Measurements from ENCODE around the gene C1QB. TPM values are rescaled to one million over a fixed set of nuclear protein-coding genes. Genes with fewer than 3 reads are reported as not detected.

Gene C1QB
- total and polyA plus RNA-seq, 9 of the 15 experiments (the other 6 are each of a cell fraction or from before 2014, with no cell fraction given), result 0.55 TPM; not detected in 8

DNA sequence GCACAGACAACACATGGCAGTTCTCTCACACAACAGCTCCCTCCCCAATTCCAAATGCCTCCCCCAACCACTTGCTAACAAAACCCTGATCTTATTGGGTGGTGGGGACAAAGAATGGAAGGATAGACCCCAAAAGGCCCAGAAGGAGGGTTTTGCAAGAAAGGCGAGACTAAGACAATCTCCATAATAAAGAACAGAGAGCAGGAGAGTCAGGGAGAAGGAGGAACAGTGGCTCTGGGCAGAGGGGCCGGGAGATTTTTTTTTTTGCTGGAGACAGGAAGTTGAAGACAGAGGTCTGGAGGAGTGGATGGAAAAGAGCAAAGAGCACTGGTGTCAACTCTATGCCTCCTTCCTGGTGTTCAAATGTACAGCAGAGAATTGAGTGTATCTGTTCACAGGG is 23.1 kb upstream of the C1QB start (continued):
- TF ChIP-seq CTBP1 (IDR thresholded peaks at IDR 0.05; ENCODE audit: borderline replicate concordance), result no peak
- TF ChIP-seq, protein P1, sequence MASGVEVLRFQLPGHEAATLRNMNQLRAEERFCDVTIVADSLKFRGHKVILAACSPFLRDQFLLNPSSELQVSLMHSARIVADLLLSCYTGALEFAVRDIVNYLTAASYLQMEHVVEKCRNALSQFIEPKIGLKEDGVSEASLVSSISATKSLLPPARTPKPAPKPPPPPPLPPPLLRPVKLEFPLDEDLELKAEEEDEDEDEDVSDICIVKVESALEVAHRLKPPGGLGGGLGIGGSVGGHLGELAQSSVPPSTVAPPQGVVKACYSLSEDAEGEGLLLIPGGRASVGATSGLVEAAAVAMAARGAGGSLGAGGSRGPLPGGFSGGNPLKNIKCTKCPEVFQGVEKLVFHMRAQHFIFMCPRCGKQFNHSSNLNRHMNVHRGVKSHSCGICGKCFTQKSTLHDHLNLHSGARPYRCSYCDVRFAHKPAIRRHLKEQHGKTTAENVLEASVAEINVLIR (CRISPR knock-in tag; IDR thresholded peaks at IDR 0.05), result no peak
- TF ChIP-seq, protein P2, sequence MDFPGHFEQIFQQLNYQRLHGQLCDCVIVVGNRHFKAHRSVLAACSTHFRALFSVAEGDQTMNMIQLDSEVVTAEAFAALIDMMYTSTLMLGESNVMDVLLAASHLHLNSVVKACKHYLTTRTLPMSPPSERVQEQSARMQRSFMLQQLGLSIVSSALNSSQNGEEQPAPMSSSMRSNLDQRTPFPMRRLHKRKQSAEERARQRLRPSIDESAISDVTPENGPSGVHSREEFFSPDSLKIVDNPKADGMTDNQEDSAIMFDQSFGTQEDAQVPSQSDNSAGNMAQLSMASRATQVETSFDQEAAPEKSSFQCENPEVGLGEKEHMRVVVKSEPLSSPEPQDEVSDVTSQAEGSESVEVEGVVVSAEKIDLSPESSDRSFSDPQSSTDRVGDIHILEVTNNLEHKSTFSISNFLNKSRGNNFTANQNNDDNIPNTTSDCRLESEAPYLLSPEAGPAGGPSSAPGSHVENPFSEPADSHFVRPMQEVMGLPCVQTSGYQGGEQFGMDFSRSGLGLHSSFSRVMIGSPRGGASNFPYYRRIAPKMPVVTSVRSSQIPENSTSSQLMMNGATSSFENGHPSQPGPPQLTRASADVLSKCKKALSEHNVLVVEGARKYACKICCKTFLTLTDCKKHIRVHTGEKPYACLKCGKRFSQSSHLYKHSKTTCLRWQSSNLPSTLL (IDR thresholded peaks at IDR 0.05), result no peak
- TF ChIP-seq, protein P3, sequence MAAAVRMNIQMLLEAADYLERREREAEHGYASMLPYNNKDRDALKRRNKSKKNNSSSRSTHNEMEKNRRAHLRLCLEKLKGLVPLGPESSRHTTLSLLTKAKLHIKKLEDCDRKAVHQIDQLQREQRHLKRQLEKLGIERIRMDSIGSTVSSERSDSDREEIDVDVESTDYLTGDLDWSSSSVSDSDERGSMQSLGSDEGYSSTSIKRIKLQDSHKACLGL (CRISPR knock-in tag; IDR thresholded peaks at IDR 0.05; ENCODE audit: borderline replicate concordance, poor library complexity, severe bottlenecking), result no peak
- TF ChIP-seq, protein P4, sequence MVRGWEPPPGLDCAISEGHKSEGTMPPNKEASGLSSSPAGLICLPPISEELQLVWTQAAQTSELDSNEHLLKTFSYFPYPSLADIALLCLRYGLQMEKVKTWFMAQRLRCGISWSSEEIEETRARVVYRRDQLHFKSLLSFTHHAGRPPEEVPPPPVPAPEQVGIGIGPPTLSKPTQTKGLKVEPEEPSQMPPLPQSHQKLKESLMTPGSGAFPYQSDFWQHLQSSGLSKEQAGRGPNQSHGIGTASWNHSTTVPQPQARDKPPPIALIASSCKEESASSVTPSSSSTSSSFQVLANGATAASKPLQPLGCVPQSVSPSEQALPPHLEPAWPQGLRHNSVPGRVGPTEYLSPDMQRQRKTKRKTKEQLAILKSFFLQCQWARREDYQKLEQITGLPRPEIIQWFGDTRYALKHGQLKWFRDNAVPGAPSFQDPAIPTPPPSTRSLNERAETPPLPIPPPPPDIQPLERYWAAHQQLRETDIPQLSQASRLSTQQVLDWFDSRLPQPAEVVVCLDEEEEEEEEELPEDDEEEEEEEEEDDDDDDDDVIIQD (CRISPR knock-in tag; IDR thresholded peaks at IDR 0.05), result no peak

All from K562 (cell line).